GM12878 (cell line): ENCODE results near the gene INF2. TPM values are rescaled to one million over a fixed set of nuclear protein-coding genes. Genes with fewer than 3 reads are reported as not detected.

Experiments used
- ATAC-seq: fragments of 200-7000 bp; cut with Tn5 transposase; 3 replicates; pipeline ENCODE4 v1.9.1; 2020; ENCODE audit warnings: mild to moderate bottlenecking, moderate library complexity
- BruUV-seq: library from RNA; stranded (reverse); fragments of 400-500 nt; replicated peaks from 2 replicates; lab custom pipeline; 2021; lab: Mats Ljungman, UMichigan
- CTCF ChIA-PET: fragments of 300-600 bp; sonication (Branson Sonifier 250); formaldehyde crosslinking; extraction: SDS; loops from one replicate; lab custom pipeline; 2021; ENCODE audit warnings: inconsistent platforms; lab: Yijun Ruan, JAX
- POLR2A ChIA-PET: fragments of 350-600 bp; formaldehyde crosslinking; extraction: SDS; loops from one replicate; lab custom pipeline; 2021; ENCODE audit warnings: inconsistent platforms; lab: Charles Lee
- RAD21 ChIA-PET: fragments of 300-600 bp; sonication (Branson Sonifier 250); formaldehyde crosslinking; loops from one replicate; lab custom pipeline; 2023; ENCODE audit warnings: antibody characterized with exemption; ENCODE audit not compliant: unreplicated experiment; lab: Charles Lee
- SMC1A ChIA-PET: fragments of 300-600 bp; sonication (Branson Sonifier 250); formaldehyde crosslinking; loops from one replicate; lab custom pipeline; 2023; ENCODE audit not compliant: unreplicated experiment, uncharacterized antibody; lab: Charles Lee
- DNase-seq: peaks from one replicate; pipeline ENCODE4 v3.0.0-alpha.2; 2011; ENCODE audit warnings: low read depth, low spot score
- FAIRE-seq: peaks from 3 replicates; lab custom pipeline; 2011; peaks lifted over from hg19 to GRCh38; lab: Jason Lieb, UNC
- H2AFZ ChIP-seq: 2 replicates; pipeline ENCODE4 v1.6.0; 2011; ENCODE audit warnings: low read depth, low read length, control low read depth; ENCODE audit not compliant: control insufficient read depth
- H3K27ac ChIP-seq: 2 replicates; pipeline ENCODE4 v1.5.1; 2011; ENCODE audit warnings: control low read depth; ENCODE audit not compliant: control insufficient read depth, insufficient read depth
- H3K27me3 ChIP-seq, 2 experiments: replicated peaks in 1 of 2; 2 replicates each; pipeline versions ENCODE4 v1.6.0 to v1.6.1; 2011; ENCODE audit warnings: low read length in 1 of 2; ENCODE audit not compliant: control insufficient read depth in 2 of 2, insufficient read depth in 2 of 2
- H3K36me3 ChIP-seq, 2 experiments: 2 replicates each; pipeline ENCODE4 v1.5.1; 2011; ENCODE audit warnings: low read length in 1 of 2; ENCODE audit not compliant: control insufficient read depth in 2 of 2, insufficient read depth in 2 of 2
- H3K4me1 ChIP-seq: 2 replicates; pipeline ENCODE4 v1.6.1; 2011; ENCODE audit warnings: mild to moderate bottlenecking, low read length, moderate library complexity, mixed read lengths; ENCODE audit not compliant: control insufficient read depth, insufficient read depth
- H3K4me2 ChIP-seq: 2 replicates; pipeline ENCODE4 v1.6.0; 2011; ENCODE audit warnings: control low read depth; ENCODE audit not compliant: control insufficient read depth, insufficient read depth
- H3K4me3 ChIP-seq: fragments of 200-600 bp; sonication (generic); 2 replicates; pipeline ENCODE4 v1.5.1; 2016
- H3K79me2 ChIP-seq: 2 replicates; pipeline ENCODE4 v1.6.0; 2011; ENCODE audit warnings: low read length; ENCODE audit not compliant: control insufficient read depth, insufficient read depth
- H3K9ac ChIP-seq: 2 replicates; pipeline ENCODE4 v1.8.0; 2011; ENCODE audit warnings: low read length, control low read depth, mixed read lengths; ENCODE audit not compliant: control insufficient read depth, insufficient read depth
- H3K9me3 ChIP-seq: replicated peaks from 3 replicates; pipeline ENCODE4 v1.5.1; 2011; ENCODE audit warnings: mild to moderate bottlenecking, low read length; ENCODE audit not compliant: control insufficient read depth, insufficient read depth
- H4K20me1 ChIP-seq: 2 replicates; pipeline ENCODE4 v1.6.0; 2011; ENCODE audit not compliant: control insufficient read depth, insufficient read depth
- HCFC1 ChIP-seq: fragments of 150-350 bp; IDR thresholded peaks from 2 replicates; pipeline ENCODE4 v1.6.1; 2014; ENCODE audit warnings: low read length
- JUNB ChIP-seq: IDR thresholded peaks from 2 replicates; pipeline ENCODE4 v1.6.1; 2016; ENCODE audit warnings: antibody characterized with exemption, mild to moderate bottlenecking
- KAT2A ChIP-seq: conservative IDR thresholded peaks from 2 replicates; pipeline ENCODE4 v1.6.1; 2011; ENCODE audit warnings: low read depth, low read length; ENCODE audit not compliant: control insufficient read depth
- REST ChIP-seq: IDR thresholded peaks from 2 replicates; pipeline ENCODE4 v1.6.1; 2012; ENCODE audit warnings: mild to moderate bottlenecking, low read depth, low read length
- SMAD5 ChIP-seq: IDR thresholded peaks from 2 replicates; pipeline ENCODE4 v1.6.1; 2016; ENCODE audit warnings: antibody characterized with exemption, low read depth
- SREBF2 ChIP-seq: IDR thresholded peaks from 2 replicates; pipeline ENCODE4 v1.6.1; 2012; ENCODE audit warnings: mild to moderate bottlenecking, low read length
- SRF ChIP-seq, 2 experiments: IDR thresholded peaks; 2 replicates each; pipeline ENCODE4 v1.6.1; 2011; ENCODE audit warnings: low read depth in 2 of 2, low read length in 2 of 2, mild to moderate bottlenecking in 1 of 2, moderate library complexity in 1 of 2
- WGBS: methylation state at CpG from one replicate; pipeline ENCODE4 v1.1.6; 2016; ENCODE audit warnings: low lambda C conversion rate; ENCODE audit not compliant: insufficient replicate concordance, insufficient coverage; ENCODE audit errors: missing lambda C conversion rate; 5-methylcytosine and 5-hydroxymethylcytosine counted together
- in situ Hi-C: fragments of 300-500 bp; cut with MboI; formaldehyde crosslinking; loops from 9 replicates; pipeline ENCODE4 v1.14.3; 2018; ENCODE audit warnings: mixed read lengths
- intact Hi-C: fragments of 100-400 bp; cut with micrococcal nuclease; formaldehyde crosslinking; loops from one replicate; pipeline ENCODE4 v1.14.2; 2022; ENCODE audit not compliant: unreplicated experiment
- polyA plus RNA-seq, 11 experiments: library from polyadenylated mRNA; depleted of rRNA in 4 of 11; unstranded in 6 of 11; stranded (reverse) in 5 of 11; fragments of >200 nt; fragmentation: Nextera tagmentation in 4 of 11; fragmentation: Illumina TruSeq in 1 of 11; extraction: Ambion mirVana in 4 of 11; extraction: Trizol in 1 of 11; gene quantifications; 1 replicate in 1 of 11; 2 replicates in 10 of 11; pipeline versions ENCODE4 v1.2.1 to v1.2.3, GENCODE V29; 2011 to 2016; ENCODE audit warnings: inconsistent platforms in 2 of 11, missing spikeins in 2 of 11, low read depth in 1 of 11
- total RNA-seq, 4 experiments: library from RNA; depleted of rRNA in 3 of 4; stranded (reverse); fragments of >200 nt in 3 of 4; fragmentation: Illumina TruSeq in 1 of 4; extraction: Trizol in 1 of 4; gene quantifications; 2 replicates each; pipeline versions ENCODE4 v1.2.1 to v1.2.3, GENCODE V29; 2013 to 2021
- TF ChIP-seq, protein P1 (sequence below), 3 experiments: IDR thresholded peaks in 2 of 3; conservative IDR thresholded peaks in 1 of 3; 2 replicates each; pipeline ENCODE4 v1.5.1; 2011; ENCODE audit warnings: low read depth in 3 of 3, low read length in 3 of 3, mild to moderate bottlenecking in 3 of 3, control low read depth in 2 of 3, moderate library complexity in 2 of 3, inconsistent platforms in 1 of 3, mixed read lengths in 1 of 3; ENCODE audit not compliant: control insufficient read depth in 2 of 3, insufficient read depth in 1 of 3; ENCODE audit errors: extremely low read depth in 1 of 3
- TF ChIP-seq, protein P2 (sequence below): fragments of 450-650 bp; IDR thresholded peaks from 2 replicates; pipeline ENCODE4 v1.6.1; 2017; ENCODE audit warnings: mild to moderate bottlenecking, moderate library complexity

INF2 gene
- total and polyA plus RNA-seq, 10 of the 15 experiments (the other 5 are each of a cell fraction or from before 2014, with no cell fraction given) = 0.72 to 43.2 (median 8.3) TPM

DNA sequence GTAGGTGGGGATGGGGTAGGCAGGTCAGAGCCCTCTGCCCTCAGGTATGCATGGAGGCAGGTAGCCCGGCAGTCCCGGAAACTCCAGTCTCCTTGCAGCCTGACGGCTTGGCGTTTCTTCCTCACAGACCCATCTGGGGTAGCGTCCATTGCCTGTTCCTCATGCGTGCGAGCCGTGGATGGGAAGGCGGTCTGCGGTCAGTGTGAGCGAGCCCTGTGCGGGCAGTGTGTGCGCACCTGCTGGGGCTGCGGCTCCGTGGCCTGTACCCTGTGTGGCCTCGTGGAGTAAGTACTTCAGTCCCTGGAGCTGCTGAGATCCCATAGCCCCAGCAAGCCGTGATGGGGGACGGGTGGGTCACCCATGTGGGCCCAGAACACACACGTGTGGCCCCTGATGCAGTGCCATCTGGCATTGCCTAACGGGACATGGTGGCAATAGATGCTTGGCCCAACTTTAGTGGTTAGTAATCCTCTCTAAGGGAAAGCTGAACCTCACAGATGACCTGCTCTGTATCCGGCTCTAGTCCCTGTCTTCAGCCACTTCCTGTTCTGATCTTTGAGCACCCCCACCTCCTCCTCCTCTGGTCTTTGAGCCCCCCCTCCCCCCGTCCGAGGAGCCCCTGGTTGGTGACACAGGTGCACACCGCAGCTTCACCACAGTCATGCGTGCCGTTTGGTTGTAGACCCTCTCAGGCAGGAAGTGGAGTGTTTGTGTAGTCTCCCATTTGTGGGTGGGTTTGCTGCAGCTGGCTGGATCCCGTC lies 67.2 kb downstream of the INF2 start (continued):
- TF ChIP-seq REST = no peak

DNA sequence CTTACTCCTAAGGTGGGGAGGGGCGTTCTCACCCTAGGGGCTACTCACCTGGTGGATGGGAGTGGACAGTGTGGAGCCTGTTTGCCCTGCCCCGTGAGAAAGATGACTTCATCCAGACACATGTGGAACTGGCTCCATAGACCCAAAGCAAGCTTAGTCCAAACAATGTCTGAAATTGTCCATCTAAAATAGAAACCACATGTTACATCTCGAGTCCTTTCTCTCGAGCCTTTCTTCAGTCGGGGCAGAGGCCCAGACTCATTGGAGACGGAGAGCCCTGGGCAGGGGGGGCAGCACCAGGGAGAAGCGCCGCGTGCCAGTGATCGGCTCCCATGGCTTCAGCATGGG lies 67.8 kb downstream of the INF2 start:
- WGBS = 82% methylated on average over 10 of the region's 10 CpGs
- Histone ChIP-seq H3K79me2 (peaks cover 31% of the 10 kb centered on the region), H4K20me1 (no peaks in the 10 kb centered on the region), H3K4me1 (peaks cover 17% of the 10 kb centered on the region), H3K27me3 (no peaks in the 10 kb centered on the region), H2AFZ (no peak overlapping the region), H3K9ac (no peak overlapping the region), H3K4me2 (no peak overlapping the region), H3K9me3 (no peaks in the 10 kb centered on the region), H3K36me3 (peaks cover 2 to 18% of the 10 kb centered on the region in 2 experiments; a peak in 3 of 4 replicates), H3K4me3 (no peak overlapping the region), H3K27ac (no peak overlapping the region)
- POLR2A ChIA-PET = no interaction called here
- SMC1A ChIA-PET = interaction anchor here (1.0 kb wide), 1 partner anchor 111 kb away, joined by 3 read pairs; no protein-coding TSS in a partner anchor
- RAD21 ChIA-PET = no interaction called here
- ATAC-seq (no peak), DNase-seq (no peak), FAIRE-seq (no peak)
- in situ Hi-C loops (no loop called here), intact Hi-C loops (no loop called here)
- BruUV-seq = no TSS peak
- CTCF ChIA-PET = interaction anchor here (0.9 kb wide), 1 partner anchor 69 kb away, joined by 3 read pairs; no protein-coding TSS in a partner anchor
- TF ChIP-seq SMAD5 (no peak), KAT2A (no peak), HCFC1 (no peak), SREBF2 (no peak), SRF (IDR thresholded peaks at IDR 0.05; ENCODE audit: low read depth in 2 of 2, low read length in 2 of 2) (no peak), JUNB (no peak)
- TF ChIP-seq, protein P1, sequence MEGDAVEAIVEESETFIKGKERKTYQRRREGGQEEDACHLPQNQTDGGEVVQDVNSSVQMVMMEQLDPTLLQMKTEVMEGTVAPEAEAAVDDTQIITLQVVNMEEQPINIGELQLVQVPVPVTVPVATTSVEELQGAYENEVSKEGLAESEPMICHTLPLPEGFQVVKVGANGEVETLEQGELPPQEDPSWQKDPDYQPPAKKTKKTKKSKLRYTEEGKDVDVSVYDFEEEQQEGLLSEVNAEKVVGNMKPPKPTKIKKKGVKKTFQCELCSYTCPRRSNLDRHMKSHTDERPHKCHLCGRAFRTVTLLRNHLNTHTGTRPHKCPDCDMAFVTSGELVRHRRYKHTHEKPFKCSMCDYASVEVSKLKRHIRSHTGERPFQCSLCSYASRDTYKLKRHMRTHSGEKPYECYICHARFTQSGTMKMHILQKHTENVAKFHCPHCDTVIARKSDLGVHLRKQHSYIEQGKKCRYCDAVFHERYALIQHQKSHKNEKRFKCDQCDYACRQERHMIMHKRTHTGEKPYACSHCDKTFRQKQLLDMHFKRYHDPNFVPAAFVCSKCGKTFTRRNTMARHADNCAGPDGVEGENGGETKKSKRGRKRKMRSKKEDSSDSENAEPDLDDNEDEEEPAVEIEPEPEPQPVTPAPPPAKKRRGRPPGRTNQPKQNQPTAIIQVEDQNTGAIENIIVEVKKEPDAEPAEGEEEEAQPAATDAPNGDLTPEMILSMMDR (IDR thresholded peaks at IDR 0.05 in 2 of 3, conservative IDR thresholded peaks at IDR 0.05 in 1 of 3; ENCODE audit: control insufficient read depth in 2 of 3, extremely low read depth in 1 of 3, insufficient read depth in 1 of 3, low read depth in 3 of 3, low read length in 3 of 3) = no peak
- TF ChIP-seq, protein P2, sequence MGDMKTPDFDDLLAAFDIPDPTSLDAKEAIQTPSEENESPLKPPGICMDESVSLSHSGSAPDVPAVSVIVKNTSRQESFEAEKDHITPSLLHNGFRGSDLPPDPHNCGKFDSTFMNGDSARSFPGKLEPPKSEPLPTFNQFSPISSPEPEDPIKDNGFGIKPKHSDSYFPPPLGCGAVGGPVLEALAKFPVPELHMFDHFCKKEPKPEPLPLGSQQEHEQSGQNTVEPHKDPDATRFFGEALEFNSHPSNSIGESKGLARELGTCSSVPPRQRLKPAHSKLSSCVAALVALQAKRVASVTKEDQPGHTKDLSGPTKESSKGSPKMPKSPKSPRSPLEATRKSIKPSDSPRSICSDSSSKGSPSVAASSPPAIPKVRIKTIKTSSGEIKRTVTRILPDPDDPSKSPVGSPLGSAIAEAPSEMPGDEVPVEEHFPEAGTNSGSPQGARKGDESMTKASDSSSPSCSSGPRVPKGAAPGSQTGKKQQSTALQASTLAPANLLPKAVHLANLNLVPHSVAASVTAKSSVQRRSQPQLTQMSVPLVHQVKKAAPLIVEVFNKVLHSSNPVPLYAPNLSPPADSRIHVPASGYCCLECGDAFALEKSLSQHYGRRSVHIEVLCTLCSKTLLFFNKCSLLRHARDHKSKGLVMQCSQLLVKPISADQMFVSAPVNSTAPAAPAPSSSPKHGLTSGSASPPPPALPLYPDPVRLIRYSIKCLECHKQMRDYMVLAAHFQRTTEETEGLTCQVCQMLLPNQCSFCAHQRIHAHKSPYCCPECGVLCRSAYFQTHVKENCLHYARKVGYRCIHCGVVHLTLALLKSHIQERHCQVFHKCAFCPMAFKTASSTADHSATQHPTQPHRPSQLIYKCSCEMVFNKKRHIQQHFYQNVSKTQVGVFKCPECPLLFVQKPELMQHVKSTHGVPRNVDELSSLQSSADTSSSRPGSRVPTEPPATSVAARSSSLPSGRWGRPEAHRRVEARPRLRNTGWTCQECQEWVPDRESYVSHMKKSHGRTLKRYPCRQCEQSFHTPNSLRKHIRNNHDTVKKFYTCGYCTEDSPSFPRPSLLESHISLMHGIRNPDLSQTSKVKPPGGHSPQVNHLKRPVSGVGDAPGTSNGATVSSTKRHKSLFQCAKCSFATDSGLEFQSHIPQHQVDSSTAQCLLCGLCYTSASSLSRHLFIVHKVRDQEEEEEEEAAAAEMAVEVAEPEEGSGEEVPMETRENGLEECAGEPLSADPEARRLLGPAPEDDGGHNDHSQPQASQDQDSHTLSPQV = no peak
